TTC549 (cell line): ENCODE measurements around the gene TRAPPC6A.

Source experiments
- FAIRE-seq: peaks from 2 replicates; lab custom pipeline; 2012; peaks lifted over from hg19 to GRCh38; lab: Jason Lieb, UNC

TRAPPC6A gene

DNA sequence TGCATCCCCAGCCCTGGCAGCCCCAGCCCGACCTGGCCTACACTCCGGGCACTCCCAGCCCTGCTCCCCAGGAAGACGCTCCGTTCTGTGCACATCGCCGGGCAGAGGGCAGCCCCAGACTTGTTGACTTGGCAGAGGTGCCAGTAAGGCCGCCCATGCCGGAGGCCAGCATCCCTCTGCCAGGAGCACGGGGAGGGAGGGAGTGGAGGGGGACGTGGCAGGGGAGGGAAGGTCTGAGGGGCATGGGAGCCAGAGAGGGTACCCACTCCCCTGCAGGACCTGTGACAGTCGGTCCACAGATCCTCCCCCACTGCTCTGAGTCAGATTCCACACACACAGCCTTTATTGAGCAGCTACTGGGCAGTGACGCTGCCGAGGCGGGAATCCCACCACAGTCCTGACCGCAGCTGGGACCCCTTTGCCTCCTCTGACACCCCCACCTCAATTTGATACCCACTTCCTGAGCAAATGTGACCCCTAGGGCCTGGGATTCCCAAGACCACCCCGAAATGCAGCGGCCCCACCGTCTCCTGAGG is 15.4 kb downstream of the TRAPPC6A start:
- FAIRE-seq: no peak

DNA sequence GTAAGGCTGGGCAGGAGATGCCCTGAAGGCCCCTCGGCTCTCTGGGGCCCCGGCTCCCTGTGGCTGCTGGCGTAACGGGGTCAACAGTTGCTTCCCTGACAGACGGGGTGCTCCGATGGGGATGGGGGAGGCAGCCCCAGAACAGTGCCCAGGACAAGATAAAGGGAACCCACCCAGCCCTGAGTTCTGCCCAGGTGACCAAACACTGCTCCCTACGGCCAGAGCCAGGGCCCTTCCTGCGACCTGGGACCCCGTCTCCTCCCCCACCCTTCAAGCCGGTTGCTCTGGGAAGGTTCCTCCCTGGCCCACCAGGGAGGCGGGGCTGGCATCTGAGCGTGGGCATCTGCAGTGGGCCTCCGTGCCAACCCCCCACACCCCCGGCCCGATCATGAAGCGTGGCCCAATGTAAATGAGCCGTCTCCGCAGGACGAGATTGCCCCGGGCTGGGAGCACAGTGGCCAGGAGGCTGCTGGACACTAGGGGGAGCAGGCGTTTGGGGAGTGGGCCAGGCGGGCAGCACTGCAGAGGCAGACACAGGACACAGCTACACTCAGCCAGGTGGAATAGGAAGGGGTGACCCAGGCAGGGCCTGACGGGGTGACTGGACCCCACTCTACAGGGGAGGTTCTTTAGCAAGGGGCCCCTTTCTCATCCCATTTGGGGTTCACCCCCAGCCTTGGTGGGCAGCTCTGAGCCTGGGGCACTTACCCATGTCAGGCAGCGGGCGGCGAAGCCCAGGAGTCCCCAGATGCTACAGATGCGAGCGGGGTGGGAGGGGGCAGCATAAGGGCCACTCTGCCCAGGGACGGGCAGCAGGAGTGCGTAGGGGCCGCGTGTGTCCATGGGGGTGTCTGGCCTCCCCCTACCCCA is 16.1 kb downstream of the TRAPPC6A start:
- no peak for FAIRE-seq

DNA sequence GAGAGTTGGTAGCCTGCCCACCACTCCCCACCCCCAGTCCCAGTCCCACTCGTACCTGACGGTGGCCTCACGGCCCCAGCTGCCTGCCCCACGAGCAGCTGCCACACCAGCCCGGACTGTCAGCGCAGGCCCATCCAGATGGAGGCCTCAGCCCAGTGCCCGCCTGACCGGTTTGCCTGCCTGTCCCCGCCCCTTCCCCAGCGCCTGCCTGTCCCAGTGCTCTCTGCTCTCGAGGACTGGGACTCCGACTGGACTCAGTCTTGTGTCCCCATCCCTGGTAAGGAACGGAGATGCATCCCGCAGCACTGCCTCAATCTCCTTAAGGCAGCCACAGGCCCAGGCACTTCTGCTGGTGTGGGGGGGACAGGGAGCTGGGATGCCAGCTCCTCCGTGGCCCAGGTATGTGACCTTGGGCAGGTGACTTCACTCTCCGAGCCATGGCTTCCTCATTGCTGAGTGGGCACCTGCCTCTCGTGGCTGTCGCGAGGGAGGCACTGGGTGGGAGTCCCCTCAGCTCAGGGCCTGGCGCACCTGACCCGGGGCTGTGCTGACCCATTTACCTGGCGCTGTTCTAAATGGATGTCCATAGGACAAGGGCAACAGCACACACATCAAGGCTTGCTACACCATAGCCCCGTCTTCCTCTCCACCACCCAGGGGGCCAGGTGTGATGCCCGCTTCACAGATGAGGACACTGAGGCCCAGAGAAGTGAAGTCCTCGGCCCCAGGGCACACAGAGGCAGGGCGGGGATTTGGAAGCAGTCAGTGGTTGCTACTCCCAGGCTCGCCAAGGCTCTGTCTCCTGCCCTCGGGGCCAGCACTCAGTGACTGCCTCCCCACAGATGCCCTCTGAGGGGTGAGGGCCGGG is 16.9 kb downstream of the TRAPPC6A start, which contains the start of gene NKPD1:
Gene NKPD1 (minus strand): TSS at position 113 of the 868 bp plus-strand sequence. CDS start 832 bp downstream, outside the sequence.
- no peak for FAIRE-seq

DNA sequence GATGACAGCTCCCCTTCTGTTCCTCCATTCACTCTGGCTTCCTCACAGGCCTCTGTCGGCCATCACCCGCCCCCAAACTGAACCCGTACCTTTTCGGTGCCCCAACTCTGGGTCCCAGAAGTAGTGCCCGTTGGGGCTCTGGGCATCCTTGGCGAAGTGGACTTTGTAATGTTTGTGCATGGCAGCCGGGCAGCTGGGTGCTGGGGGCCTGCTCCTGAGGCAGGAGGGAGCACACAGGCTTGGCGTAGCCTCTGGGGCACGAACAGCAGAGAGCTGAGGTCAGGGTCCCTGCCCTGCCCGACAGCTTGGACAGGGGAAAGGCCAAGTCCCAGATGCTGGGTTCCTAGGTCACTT is 18.1 kb downstream of the TRAPPC6A start:
- FAIRE-seq: no peak

DNA sequence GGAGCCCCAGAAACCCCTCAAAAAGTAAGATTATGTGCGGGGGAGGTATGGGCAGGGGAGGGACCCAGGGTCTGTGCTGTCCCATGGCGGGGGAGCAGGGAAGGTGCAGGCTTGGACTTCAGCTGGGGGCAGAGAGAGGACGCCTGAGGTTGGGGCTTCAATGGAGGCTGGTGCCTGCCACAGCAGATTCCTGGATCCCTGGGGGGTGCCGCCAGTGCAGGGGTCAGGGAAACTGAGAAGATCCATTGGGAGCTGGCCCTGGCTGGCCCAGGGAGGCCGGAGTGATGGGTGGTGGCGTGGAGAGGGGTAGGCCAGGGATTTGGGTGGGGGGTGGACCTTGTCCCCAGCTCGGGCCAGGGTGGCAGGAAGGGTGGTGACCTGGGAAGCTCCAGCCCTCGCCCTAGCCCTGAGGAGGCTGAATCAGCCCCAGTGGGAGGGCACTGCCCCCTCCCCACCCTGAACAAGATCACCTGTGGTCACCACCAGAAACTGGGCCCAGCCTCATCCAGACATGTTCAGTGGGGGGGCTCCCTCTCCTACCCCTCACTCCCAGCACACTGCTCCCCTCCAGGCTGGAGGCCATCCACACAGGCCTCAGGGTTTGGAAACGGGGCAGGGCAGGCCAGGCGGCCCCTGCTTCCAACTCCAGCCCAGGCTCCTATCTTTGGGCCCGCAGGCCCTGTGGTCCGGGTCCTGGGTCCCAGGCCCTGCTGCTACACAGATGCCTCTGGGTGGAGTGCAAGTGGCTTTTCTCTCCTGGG is 18.6 kb downstream of the TRAPPC6A start:
- FAIRE-seq: no peak

DNA sequence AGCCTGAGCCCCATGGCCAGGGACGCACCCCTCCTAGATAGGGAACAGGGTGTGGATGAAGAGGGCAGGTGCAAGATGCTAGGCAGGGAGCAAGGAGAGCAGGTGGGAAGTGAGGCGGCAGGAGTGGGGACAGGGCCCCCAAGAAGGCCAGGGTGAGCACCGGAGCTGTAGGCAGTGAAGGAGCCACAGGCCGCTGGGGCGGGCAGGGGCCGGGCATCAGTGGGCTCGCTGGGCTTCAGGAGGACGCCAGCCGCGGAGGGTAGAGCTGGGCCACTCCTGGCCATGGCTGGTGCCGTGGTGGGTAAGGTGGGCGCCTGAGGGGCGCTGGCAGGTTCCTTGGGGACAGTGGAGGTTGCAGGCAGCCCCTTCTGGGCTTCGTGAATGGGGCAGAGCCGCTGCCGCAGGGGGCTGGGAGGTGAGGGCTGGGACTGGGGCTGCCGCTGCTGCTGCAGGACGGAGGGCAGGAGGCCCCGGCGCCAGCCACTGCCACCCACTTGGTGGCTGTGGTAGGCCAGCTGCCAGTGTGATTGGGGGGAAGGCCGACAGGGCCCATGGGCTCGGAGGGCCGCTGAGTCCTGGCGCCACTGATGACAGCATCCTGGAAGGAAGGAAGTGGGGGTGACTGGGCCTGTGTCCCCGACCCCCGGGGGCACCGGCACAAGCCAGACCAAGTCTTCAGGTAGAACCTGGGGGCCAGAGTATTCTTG is 19.4 kb downstream of the TRAPPC6A start:
- no peak for FAIRE-seq

GRCh38 chr19:45156751-45157150 is 21.3 kb downstream of the TRAPPC6A start:
- no peak for FAIRE-seq

DNA sequence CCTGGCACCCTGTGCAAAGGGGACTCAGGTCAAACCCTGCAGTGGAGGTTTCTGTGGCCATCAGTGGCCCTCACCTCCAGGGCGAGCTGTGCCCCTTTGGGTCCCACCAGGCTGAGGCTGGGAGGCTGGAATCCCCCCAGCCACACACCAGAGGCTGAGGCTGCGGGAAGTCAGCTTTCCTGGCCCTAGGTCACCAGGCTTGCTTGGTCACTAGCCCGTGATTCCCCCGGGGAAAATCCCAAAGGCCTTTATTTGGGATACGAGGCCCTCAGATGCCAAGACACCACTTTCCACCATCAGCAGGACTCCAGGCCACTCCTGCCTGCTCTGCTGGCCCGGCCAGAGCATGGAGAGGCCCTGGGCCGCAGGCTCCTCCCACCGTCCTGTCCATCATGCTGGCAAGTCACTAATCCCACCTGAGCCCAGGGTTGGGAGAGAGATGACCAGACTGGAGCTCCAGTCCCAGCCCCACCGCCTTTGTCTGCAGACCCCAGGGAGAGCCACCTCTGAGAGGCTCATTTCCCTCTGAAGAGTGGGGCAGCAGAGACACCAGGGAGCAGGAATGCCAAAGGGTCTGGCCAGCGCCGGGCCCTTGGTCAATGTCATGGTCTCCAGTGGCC is 21.9 kb downstream of the TRAPPC6A start:
- no peak for FAIRE-seq

- no peak for FAIRE-seq
Measured at GRCh38 chr19:45154064-45154827, 23.8 kb downstream of the TRAPPC6A start.

DNA sequence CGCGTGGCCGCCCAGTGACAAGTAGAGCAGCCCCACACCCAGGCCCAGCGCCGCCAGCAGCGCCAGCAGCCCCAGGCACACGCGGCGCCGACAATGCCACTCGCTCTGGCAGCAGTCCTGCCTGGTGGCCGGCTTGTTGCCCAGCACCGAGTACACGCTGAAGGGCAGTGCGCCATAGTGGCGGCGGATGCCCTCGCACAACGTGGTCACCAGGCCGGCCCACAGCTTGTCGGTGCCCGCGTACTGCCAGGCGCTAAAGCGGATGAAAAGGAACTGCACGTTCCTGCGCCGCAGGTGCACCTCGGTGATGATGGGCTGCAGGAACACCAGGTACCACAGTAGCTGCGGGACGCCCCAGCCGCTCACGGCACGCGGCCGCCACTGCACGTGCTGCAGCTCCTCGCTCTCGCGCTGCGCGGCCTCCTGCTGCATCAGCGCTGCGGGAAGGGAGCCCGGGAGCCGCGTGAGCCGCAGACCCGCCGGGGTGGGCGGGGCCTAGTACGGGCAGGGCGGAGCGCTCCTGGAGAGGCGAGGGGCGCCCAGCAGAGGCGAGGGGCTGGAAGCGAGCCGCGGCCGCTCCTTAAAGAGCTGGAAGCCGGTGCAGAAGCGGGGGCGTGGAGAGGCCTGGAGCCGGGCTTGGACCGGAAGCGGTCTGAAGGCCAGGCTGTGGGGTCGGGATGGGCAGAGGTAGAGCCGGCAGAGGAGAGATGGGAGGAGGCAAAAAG is 24.5 kb downstream of the TRAPPC6A start:
- FAIRE-seq: no peak

DNA sequence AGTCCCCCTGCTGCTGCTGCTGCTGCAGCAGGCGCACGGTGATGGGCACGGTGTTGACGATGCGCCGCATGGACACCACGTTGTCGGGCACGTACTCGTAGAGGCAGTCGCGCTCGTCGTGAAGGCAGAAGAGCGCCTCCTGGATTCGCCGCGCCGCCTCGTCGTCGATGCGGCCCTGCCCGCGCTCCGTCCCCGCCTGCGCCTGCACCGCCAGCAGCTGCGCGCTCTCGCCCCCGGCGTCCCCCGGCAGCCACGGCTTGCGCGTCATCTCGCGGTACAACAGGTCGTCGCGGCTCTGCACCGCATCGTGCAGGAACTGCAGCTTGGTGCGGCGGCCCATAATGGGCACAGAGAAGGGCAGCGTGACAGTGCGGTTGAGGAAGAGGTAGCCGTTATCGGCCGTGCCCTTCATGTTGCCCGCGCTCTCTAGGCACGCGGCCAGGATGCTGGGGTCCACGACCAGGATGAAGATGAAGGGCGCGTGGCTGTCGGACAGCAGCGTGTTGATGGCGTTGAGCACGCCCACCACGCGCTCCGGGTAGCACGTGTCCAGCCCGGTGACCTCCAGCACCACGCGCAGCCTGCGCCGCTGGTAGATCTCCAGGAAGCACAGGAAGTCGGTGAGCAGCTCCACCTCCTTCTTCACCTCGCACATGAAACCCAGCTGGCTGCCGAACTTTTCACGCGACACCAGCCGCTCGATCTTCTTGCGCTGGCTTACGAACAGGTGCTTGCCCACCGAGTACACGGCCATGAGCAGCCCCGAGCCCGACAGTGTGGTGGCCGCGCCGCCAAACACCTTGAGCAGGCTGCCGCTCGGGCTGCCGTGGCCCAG is 25.3 kb downstream of the TRAPPC6A start:
- no peak for FAIRE-seq

DNA sequence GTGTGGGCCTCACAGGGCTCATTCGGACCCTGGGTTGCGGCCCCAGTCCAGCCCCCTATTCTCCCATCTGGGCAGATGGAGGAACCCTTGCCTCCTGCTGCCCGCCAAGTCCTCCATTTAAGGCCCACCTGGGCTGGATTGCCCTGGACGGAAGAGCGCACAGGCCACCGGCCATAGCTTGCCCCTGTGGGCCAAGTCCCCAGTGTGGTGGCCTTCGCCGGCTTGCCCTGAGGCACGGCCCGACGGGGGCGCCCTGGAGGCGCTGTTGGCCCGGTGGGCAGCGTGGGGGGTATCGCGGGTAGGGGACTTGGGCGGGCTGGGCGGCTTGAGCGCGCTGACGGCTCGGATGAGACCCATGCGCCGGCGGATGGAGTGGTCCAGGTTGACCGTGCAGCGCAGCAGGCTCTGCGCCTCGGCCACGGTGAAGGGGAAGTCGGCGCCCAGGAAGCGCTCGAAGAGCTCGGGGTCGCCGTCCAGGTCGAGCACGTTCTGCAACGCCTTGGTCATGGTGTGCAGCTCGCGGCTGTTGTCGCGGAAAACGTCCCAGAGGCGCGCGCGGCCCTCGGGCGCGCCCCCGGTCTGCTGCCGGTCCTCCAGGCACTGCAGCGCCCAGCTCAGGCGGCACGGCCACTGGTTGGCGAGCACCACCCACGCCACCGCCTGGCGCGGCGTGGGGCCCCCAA is 26.1 kb downstream of the TRAPPC6A start:
- FAIRE-seq: no peak

GRCh38 chr19:45151320-45151719 is 26.7 kb downstream of the TRAPPC6A start:
- no peak for FAIRE-seq

GRCh38 chr19:45150751-45151281 is 27.2 kb downstream of the TRAPPC6A start:
- no peak for FAIRE-seq

- FAIRE-seq: no peak
Measured at GRCh38 chr19:45150180-45150579, 27.9 kb downstream of the TRAPPC6A start.

DNA sequence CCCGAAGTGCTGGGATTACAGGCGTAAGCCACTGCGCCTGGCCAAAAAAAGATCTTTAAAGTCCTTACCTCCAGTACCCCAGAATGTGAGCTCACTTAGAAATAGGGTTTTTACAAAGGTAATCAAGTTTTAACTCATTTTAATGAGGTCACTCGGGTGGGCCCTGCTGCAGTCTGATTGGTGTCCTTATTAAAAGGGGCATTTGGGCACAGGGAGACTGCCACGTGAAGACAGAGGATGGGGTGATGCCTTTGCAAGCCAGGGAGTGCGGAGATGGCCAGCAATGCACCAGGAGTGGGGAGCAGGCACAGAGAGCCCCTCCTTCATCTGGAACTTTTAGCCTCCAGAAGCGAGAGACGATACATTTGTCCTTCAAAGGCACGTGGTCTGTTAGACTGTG is 28.9 kb downstream of the TRAPPC6A start:
- FAIRE-seq: no peak

GRCh38 chr19:45147835-45148676 is 30.0 kb downstream of the TRAPPC6A start:
- no peak for FAIRE-seq
